SK-N-SH (cell line): ENCODE measurements around the gene TTC16.

ENCODE experiments used
- CTCF ChIP-seq: fragments of 200-600 bp; sonication (generic); IDR thresholded peaks from 2 replicates; pipeline ENCODE4 v1.6.1; 2017; ENCODE audit warnings: antibody characterized with exemption, mild to moderate bottlenecking, moderate library complexity
- POLR2AphosphoS5 ChIP-seq: IDR thresholded peaks from 2 replicates; pipeline ENCODE4 v1.6.1; 2012; ENCODE audit warnings: low read depth, low read length

DNA sequence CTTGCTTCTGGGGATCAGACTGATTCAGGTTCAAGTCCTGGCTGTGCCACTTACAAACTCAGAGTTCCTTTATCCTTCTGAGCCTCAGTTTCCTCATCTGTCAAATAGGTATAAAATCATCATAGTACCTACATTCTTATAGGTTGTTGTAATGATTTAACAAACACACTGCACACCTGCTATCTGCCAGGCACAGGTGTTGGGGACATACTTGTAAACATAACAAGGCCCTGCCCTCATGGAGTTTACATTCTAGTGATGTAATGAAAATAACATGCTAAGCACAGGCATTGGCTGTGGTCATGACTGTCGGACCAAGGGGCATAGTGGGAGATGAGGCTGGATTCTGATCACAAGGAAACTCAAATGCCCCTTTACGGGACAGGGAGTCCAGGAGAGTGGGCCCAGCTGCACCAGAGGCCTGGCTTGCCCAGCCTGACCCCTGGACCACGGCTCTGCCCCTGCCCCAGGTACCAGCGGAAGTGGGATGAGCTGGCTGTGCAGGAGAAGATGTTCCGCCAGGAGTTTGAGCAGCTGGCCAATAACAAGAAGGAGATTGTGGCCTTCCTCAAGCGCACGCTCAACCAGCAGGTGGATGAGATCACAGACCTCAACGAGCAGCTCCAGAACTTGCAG lies 6.8 kb upstream of the TTC16 start:
- TF ChIP-seq CTCF = no peak
- no peak for TF ChIP-seq POLR2AphosphoS5
